SK-N-MC (cell line): ENCODE data around the gene CCDC71L.

Experiments
- DNase-seq: peaks from one replicate; pipeline ENCODE4 v3.0.0-alpha.2; 2011; ENCODE audit warnings: low read depth, low spot score
- H3K27ac ChIP-seq: fragments of 200-600 bp; sonication (generic); 2 replicates; pipeline ENCODE4 v1.5.1; 2016; ENCODE audit warnings: mixed run types
- H3K36me3 ChIP-seq: fragments of 200-600 bp; sonication (generic); 2 replicates; pipeline ENCODE4 v1.6.1; 2017; ENCODE audit warnings: antibody characterized with exemption, low read length, mixed read lengths; ENCODE audit not compliant: insufficient read depth
- H3K4me3 ChIP-seq: fragments of 200-600 bp; sonication (generic); 2 replicates; pipeline ENCODE4 v1.5.1; 2016
- H3K9ac ChIP-seq: fragments of 200-600 bp; sonication (generic); 2 replicates; pipeline ENCODE4 v1.8.0; 2017; ENCODE audit warnings: mixed run types, mixed read lengths; ENCODE audit not compliant: insufficient read length
- H3K9me3 ChIP-seq: fragments of 200-600 bp; sonication (generic); 2 replicates; pipeline ENCODE4 v1.6.1; 2017; ENCODE audit warnings: low read depth, mild to moderate bottlenecking, antibody characterized with exemption, low read length, moderate library complexity, mixed read lengths
- EZH2 ChIP-seq: fragments of 200-600 bp; sonication (generic); IDR thresholded peaks from one replicate; pipeline ENCODE4 v1.6.1; 2017; ENCODE audit warnings: antibody characterized with exemption
- FOXP2 ChIP-seq: optimal IDR thresholded peaks from 2 replicates; pipeline ENCODE3; 2011; ENCODE audit warnings: mild to moderate bottlenecking, moderate library complexity; ENCODE audit not compliant: insufficient read depth; ENCODE audit errors: extremely low read length, control extremely low read depth
- POLR2AphosphoS5 ChIP-seq: IDR thresholded peaks from 2 replicates; pipeline ENCODE4 v1.6.1; 2012; ENCODE audit warnings: mild to moderate bottlenecking, low read depth, low read length, borderline replicate concordance

The CCDC71L gene

GRCh38 chr7:106615808-106616707 lies 44.9 kb downstream of the CCDC71L start:
- H3K36me3 ChIP-seq, result no peaks in the 10 kb centered on the region
- DNase-seq, result no peak

GRCh38 chr7:106614751-106615150 lies 46.2 kb downstream of the CCDC71L start:
- Histone ChIP-seq H3K9ac (no peak overlapping the region), H3K36me3 (no peaks in the 10 kb centered on the region), H3K9me3 (no peaks in the 10 kb centered on the region), H3K4me3 (no peak overlapping the region), H3K27ac (no peak overlapping the region)
- no peak for DNase-seq
- TF ChIP-seq EZH2 (no peak), FOXP2 (no peak), POLR2AphosphoS5 (no peak)

More at GRCh38 chr7:106615808-106616707, 44.9 kb downstream of the CCDC71L start:
- TF ChIP-seq EZH2 (no peak), POLR2AphosphoS5 (no peak), FOXP2 (no peak)
- Histone ChIP-seq H3K27ac (no peak overlapping the region), H3K4me3 (no peak overlapping the region), H3K9ac (no peak overlapping the region), H3K9me3 (no peaks in the 10 kb centered on the region)

GRCh38 chr7:106613848-106614560 lies 47.0 kb downstream of the CCDC71L start:
- Histone ChIP-seq H3K36me3 (no peaks in the 10 kb centered on the region), H3K27ac (no peak overlapping the region; the same call in 1 of the 2 replicates), H3K9me3 (no peaks in the 10 kb centered on the region), H3K9ac (no peak overlapping the region), H3K4me3 (no peak overlapping the region)
- no peak for TF ChIP-seq EZH2
- no peak for TF ChIP-seq POLR2AphosphoS5
- TF ChIP-seq FOXP2, result no peak
- DNase-seq, result no peak

- no peaks in the 10 kb centered on the region for H3K9me3 ChIP-seq
- H3K9ac ChIP-seq, result no peak overlapping the region
- H3K27ac ChIP-seq, result no peak overlapping the region
Observed at GRCh38 chr7:106613279-106613678, 47.7 kb downstream of the CCDC71L start.

GRCh38 chr7:106612432-106612831 lies 48.5 kb downstream of the CCDC71L start:
- no peak for DNase-seq
- TF ChIP-seq FOXP2 (no peak), POLR2AphosphoS5 (no peak), EZH2 (no peak)
- no peak overlapping the region for H3K9ac ChIP-seq
- H3K4me3 ChIP-seq, result no peak overlapping the region
- no peaks in the 10 kb centered on the region for H3K36me3 ChIP-seq
- no peaks in the 10 kb centered on the region for H3K9me3 ChIP-seq
- H3K27ac ChIP-seq, result no peak overlapping the region

More at GRCh38 chr7:106613279-106613678, 47.7 kb downstream of the CCDC71L start:
- DNase-seq, result no peak
- H3K36me3 ChIP-seq, result no peaks in the 10 kb centered on the region
- TF ChIP-seq POLR2AphosphoS5, result no peak
- TF ChIP-seq EZH2, result no peak
- TF ChIP-seq FOXP2, result no peak
- no peak overlapping the region for H3K4me3 ChIP-seq

DNA sequence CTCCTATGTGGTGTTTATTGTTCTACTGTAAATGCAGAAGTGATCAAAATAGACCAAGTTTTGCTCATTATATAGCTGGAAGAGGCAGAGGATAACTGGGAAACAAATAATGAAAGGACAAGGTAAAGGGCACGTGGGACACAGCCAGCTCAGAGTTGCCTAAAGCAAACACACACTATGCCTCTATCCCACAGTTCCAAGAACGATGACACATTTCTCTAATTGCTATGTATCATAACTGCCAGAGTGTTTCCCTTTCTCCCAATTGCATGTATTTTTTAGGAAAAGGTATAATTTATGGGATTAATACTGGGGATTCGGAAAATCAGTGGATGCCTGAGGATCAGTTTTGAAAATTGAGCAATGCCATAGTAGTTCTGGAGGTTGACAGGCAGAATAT lies 49.0 kb downstream of the CCDC71L start:
- no peak overlapping the region for H3K4me3 ChIP-seq
- TF ChIP-seq EZH2 (no peak), FOXP2 (no peak), POLR2AphosphoS5 (no peak)
- no peak overlapping the region for H3K9ac ChIP-seq
- no peak overlapping the region for H3K27ac ChIP-seq
- no peaks in the 10 kb centered on the region for H3K9me3 ChIP-seq
- no peaks in the 10 kb centered on the region for H3K36me3 ChIP-seq
- DNase-seq, result no peak

GRCh38 chr7:106610996-106611886 lies 49.7 kb downstream of the CCDC71L start:
- Histone ChIP-seq H3K9ac (no peak overlapping the region), H3K4me3 (no peak overlapping the region), H3K9me3 (no peaks in the 10 kb centered on the region), H3K36me3 (no peaks in the 10 kb centered on the region), H3K27ac (no peak overlapping the region)
- no peak for DNase-seq
- TF ChIP-seq EZH2 (no peak), POLR2AphosphoS5 (no peak), FOXP2 (no peak)

GRCh38 chr7:106609416-106609815 lies 51.5 kb downstream of the CCDC71L start:
- no peak overlapping the region for H3K4me3 ChIP-seq
- no peak overlapping the region for H3K9ac ChIP-seq
- H3K9me3 ChIP-seq, result no peaks in the 10 kb centered on the region
- H3K27ac ChIP-seq, result no peak overlapping the region
- TF ChIP-seq FOXP2 (no peak), POLR2AphosphoS5 (no peak), EZH2 (no peak)
- H3K36me3 ChIP-seq, result no peaks in the 10 kb centered on the region
- DNase-seq, result no peak
